Measurements from ENCODE around the gene TCEANC. TPM values are rescaled to one million over a fixed set of nuclear protein-coding genes. Genes with fewer than 3 reads are reported as not detected.
"Not testable (repeated sequence)": the region's sequence is repeated elsewhere in the genome, so short reads cannot be mapped to it uniquely, and the experiment has no call there.

Gene TCEANC
- total RNA-seq: 1 to 10 TPM; 1.9 to 2.3 TPM

- Mint-ChIP-seq H3K9me3 (ENCODE audit: low read depth) (no peaks in the 10 kb centered on the region), H3K36me3 (ENCODE audit: low read depth) (no peaks in the 10 kb centered on the region), H3K4me1 (peaks cover 13% of the 10 kb centered on the region), H3K4me3 (peak within 1 kb of the TSS; percentile 81), H3K27ac (peak within 1 kb of the TSS; percentile 90), H3K27me3 (no peaks in the 10 kb centered on the region)
- CTCF ChIA-PET: interaction anchor here (0.6 to 1.6 kb wide), 6 partner anchors 90 to 707 kb away, joined by 3 to 5 read pairs (median 4); no protein-coding TSS in a partner anchor
- intact Hi-C loops (cut with DNase I, micrococcal nuclease): loop anchor here (1.0 to 10.0 kb wide), 11 partner anchors 16 to 1682 kb away; partner anchors contain the start of genes GEMIN8 (in 2 of the 2), OFD1 (in 2 of the 2), TRAPPC2 (in 2 of the 2) and FANCB (in 1 of the 2)
- POLR2A ChIA-PET: interaction anchor here (0.7 kb wide), 1 partner anchor 36 kb away, joined by 3 read pairs; the partner anchor contains the start of gene RAB9A
- DNase-seq (peak; percentile 96), ATAC-seq (peak; percentile 96)
Observed at GRCh38 chrX:13652850-13653693, at the start of gene TCEANC. Gene TCEANC, plus strand, starts transcription at chrX:13653141. Its CDS starts 9,368 bp downstream, at chrX:13662509.

DNA sequence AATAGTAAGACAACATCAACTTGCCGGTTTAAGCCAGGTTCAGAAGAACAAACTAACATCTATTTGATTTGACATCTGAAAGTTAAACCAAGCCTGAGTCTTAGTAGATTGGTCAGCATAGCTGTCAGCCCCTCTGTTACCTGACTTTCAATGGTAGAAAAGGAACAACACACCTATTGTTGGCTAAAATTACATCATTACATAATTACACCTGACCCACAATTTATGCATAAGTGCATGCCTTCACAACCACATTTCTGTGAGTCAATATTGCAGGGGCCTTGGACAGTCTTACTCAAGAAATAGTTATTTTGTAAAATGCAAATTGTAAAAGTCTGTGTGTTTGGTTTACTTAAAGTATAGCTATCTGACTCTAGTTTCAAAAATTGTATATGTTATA is 47.3 kb upstream of the TCEANC start:
- intact Hi-C loops (cut with DNase I, micrococcal nuclease): no loop called here
- H3K4me3 Mint-ChIP-seq: no peak overlapping the region
- CTCF ChIA-PET: interaction anchor here (2.0 kb wide), 1 partner anchor 99 kb away, joined by 5 read pairs; no protein-coding TSS in a partner anchor
- no peaks in the 10 kb centered on the region for H3K36me3 Mint-ChIP-seq (ENCODE audit: low read depth)
- POLR2A ChIA-PET: no interaction called here
- H3K27ac Mint-ChIP-seq: no peak overlapping the region
- H3K9me3 Mint-ChIP-seq (ENCODE audit: low read depth): no peaks in the 10 kb centered on the region
- no peak for ATAC-seq
- DNase-seq: no peak
- H3K4me1 Mint-ChIP-seq: no peaks in the 10 kb centered on the region
- no peaks in the 10 kb centered on the region for H3K27me3 Mint-ChIP-seq

- no peak overlapping the region for H3K27ac Mint-ChIP-seq
- DNase-seq (no peak), ATAC-seq (no peak)
- H3K9me3 Mint-ChIP-seq (ENCODE audit: low read depth): no peaks in the 10 kb centered on the region
- no peak overlapping the region for H3K4me3 Mint-ChIP-seq
- intact Hi-C loops (cut with DNase I, micrococcal nuclease): no loop called here
- H3K36me3 Mint-ChIP-seq (ENCODE audit: low read depth): no peaks in the 10 kb centered on the region
- H3K27me3 Mint-ChIP-seq: no peaks in the 10 kb centered on the region
- H3K4me1 Mint-ChIP-seq: no peaks in the 10 kb centered on the region
- ChIA-PET POLR2A (no interaction called here), CTCF (interaction anchor here (0.6 kb wide), 1 partner anchor 686 kb away, joined by 3 read pairs; no protein-coding TSS in a partner anchor)
Observed at GRCh38 chrX:13607331-13607995, 45.5 kb upstream of the TCEANC start.

- POLR2A ChIA-PET: no interaction called here
- intact Hi-C loops (cut with DNase I, micrococcal nuclease): no loop called here
- Mint-ChIP-seq H3K4me3 (no peak overlapping the region), H3K9me3 (ENCODE audit: low read depth) (no peaks in the 10 kb centered on the region), H3K36me3 (ENCODE audit: low read depth) (no peaks in the 10 kb centered on the region), H3K27me3 (no peaks in the 10 kb centered on the region), H3K4me1 (no peaks in the 10 kb centered on the region), H3K27ac (no peak overlapping the region)
- DNase-seq (no peak), ATAC-seq (no peak)
- CTCF ChIA-PET: interaction anchor here (0.6 kb wide), 1 partner anchor 685 kb away, joined by 3 read pairs; no protein-coding TSS in a partner anchor
Observed at GRCh38 chrX:13607996-13608365, 45.0 kb upstream of the TCEANC start.

- no peaks in the 10 kb centered on the region for H3K36me3 Mint-ChIP-seq (ENCODE audit: low read depth)
- H3K4me1 Mint-ChIP-seq: no peaks in the 10 kb centered on the region
- no peaks in the 10 kb centered on the region for H3K27me3 Mint-ChIP-seq
- intact Hi-C loops (cut with DNase I, micrococcal nuclease): no loop called here
- H3K9me3 Mint-ChIP-seq (ENCODE audit: low read depth): no peaks in the 10 kb centered on the region
- ChIA-PET POLR2A (interaction anchor here (0.6 kb wide), 1 partner anchor 120 kb away, joined by 4 read pairs; the partner anchor contains the start of genes OFD1 and TRAPPC2), CTCF (no interaction called here)
- DNase-seq (no peak), ATAC-seq (no peak)
- H3K27ac Mint-ChIP-seq: no peak overlapping the region
- H3K4me3 Mint-ChIP-seq: no peak overlapping the region
Observed at GRCh38 chrX:13614154-13614553, 38.8 kb upstream of the TCEANC start.

DNA sequence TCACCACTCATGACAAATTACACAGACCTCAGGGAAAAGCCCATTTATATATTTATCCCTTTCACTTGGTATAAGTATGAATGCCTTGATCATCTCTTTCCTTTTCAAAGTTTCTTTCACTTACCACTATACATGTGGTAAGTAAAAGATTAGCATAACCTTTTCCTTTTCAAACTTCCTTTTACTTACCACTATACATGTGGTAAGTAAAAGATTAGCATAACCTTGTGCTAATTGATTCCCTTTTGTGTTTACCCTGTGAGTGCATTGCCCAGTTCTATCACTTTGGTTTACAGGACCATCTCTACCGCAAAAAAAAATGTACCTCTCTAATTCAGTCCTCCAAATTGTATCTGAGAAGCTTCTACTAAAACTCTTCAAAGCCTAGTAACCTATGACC is 32.7 kb upstream of the TCEANC start:
- no peak overlapping the region for H3K27ac Mint-ChIP-seq
- no peaks in the 10 kb centered on the region for H3K4me1 Mint-ChIP-seq
- POLR2A ChIA-PET: no interaction called here
- H3K4me3 Mint-ChIP-seq: no peak overlapping the region
- ATAC-seq (no peak), DNase-seq (no peak)
- intact Hi-C loops (cut with DNase I, micrococcal nuclease): no loop called here
- no peaks in the 10 kb centered on the region for H3K9me3 Mint-ChIP-seq (ENCODE audit: low read depth)
- no peaks in the 10 kb centered on the region for H3K27me3 Mint-ChIP-seq
- CTCF ChIA-PET: interaction anchor here (0.5 kb wide), 1 partner anchor 85 kb away, joined by 3 read pairs; no protein-coding TSS in a partner anchor
- H3K36me3 Mint-ChIP-seq (ENCODE audit: low read depth): no peaks in the 10 kb centered on the region

DNA sequence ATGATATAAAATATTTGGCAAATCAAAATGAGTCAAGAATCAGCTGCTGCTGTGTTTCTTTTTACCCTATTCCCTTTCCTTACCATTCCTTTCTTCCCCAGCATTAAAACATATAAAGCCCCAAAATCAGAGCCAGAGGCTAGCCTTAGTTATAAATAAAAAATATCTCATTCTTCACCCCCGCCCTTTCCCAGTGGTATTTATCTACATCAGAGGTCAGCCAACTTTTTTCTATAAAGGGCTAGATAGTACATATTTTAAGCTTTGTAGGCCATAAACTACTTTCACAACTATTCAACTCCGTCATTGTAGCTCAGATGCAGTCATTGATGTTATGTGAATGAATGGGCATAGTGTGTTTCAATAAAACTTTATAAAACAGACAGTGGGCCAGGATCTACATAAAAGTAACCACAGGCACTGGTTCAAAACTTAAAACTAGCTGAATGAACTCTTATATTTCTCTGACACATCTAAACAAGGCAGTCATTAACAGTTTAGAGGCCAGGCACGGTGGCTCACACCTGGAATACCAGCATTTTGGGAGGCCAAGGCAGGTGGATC is 30.5 kb upstream of the TCEANC start:
- Mint-ChIP-seq H3K27ac (no peak overlapping the region), H3K4me3 (no peak overlapping the region), H3K4me1 (no peaks in the 10 kb centered on the region), H3K9me3 (ENCODE audit: low read depth) (no peaks in the 10 kb centered on the region), H3K36me3 (ENCODE audit: low read depth) (no peaks in the 10 kb centered on the region), H3K27me3 (no peaks in the 10 kb centered on the region)
- intact Hi-C loops (cut with DNase I, micrococcal nuclease): no loop called here
- ATAC-seq (no peak), DNase-seq (no peak)
- POLR2A ChIA-PET: no interaction called here
- CTCF ChIA-PET: no interaction called here

GRCh38 chrX:13627306-13627705 is 25.6 kb upstream of the TCEANC start:
- Mint-ChIP-seq H3K36me3 (ENCODE audit: low read depth) (no peaks in the 10 kb centered on the region), H3K4me3 (no peak overlapping the region), H3K4me1 (no peaks in the 10 kb centered on the region), H3K27me3 (no peaks in the 10 kb centered on the region), H3K27ac (no peak overlapping the region), H3K9me3 (ENCODE audit: low read depth) (peaks cover 2% of the 10 kb centered on the region)
- DNase-seq: no peak
- intact Hi-C loops (cut with DNase I, micrococcal nuclease): no loop called here
- POLR2A ChIA-PET: no interaction called here
- no peak for ATAC-seq
- CTCF ChIA-PET: no interaction called here

GRCh38 chrX:13637224-13637623 is 15.7 kb upstream of the TCEANC start:
- H3K4me1 Mint-ChIP-seq; POLR2A ChIA-PET; H3K27me3 Mint-ChIP-seq; DNase-seq; H3K9me3 Mint-ChIP-seq (ENCODE audit: low read depth); intact Hi-C loops (cut with DNase I, micrococcal nuclease); H3K27ac Mint-ChIP-seq; H3K4me3 Mint-ChIP-seq; H3K36me3 Mint-ChIP-seq (ENCODE audit: low read depth); ATAC-seq: not testable (repeated sequence)
- CTCF ChIA-PET: interaction anchor here (0.6 kb wide), 1 partner anchor 487 kb away, joined by 3 read pairs; no protein-coding TSS in a partner anchor

DNA sequence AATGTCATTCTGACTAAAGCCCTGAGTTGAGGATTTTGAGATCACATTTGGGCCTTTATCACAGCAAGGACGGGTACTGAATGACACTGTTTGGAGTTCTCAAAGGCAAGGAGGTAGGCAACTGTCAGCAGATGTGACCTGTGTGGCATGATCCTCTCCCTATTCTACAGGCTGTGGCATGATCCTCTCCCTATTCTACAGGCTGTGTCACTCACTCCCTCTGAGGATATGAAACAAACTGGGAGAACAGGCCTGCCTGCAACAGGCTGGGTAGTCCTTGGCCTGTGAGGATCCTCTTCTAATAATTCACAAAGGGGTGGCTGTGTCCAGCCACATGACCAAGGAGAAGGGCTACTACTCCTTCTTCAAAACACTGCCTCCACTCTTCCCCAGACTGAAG is 14.9 kb upstream of the TCEANC start:
- POLR2A ChIA-PET: no interaction called here
- Mint-ChIP-seq H3K36me3 (ENCODE audit: low read depth) (peaks cover 2% of the 10 kb centered on the region), H3K9me3 (ENCODE audit: low read depth) (peaks cover 8% of the 10 kb centered on the region), H3K4me1 (no peaks in the 10 kb centered on the region), H3K27me3 (no peaks in the 10 kb centered on the region), H3K27ac (no peak overlapping the region), H3K4me3 (no peak overlapping the region)
- intact Hi-C loops (cut with DNase I, micrococcal nuclease): no loop called here
- ATAC-seq: no peak
- CTCF ChIA-PET: no interaction called here
- DNase-seq: no peak

DNA sequence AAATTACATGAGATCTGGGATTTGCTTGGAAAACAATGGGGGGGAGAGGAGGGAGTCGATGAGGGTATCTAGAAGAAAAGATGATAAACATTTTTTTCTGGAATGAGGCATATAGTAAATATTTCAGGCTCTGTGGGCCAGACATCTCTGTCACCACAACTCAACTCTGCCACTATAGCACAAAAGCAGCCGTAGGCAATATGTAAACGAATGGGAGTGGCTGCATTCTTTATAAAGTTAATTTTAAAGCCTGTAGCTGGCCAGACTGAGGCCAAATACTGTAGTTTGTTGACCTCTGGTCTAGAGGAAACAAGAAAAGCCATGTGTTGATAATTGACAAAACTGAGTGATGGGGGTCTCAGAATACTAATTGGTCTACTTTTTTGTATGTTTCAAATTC is 14.1 kb upstream of the TCEANC start:
- H3K4me3 Mint-ChIP-seq: no peak overlapping the region

More for the DNA sequence above, 14.1 kb upstream of the TCEANC start:
- ATAC-seq (no peak), DNase-seq (no peak)
- Mint-ChIP-seq H3K27me3 (no peaks in the 10 kb centered on the region), H3K27ac (no peak overlapping the region), H3K4me1 (no peaks in the 10 kb centered on the region), H3K36me3 (ENCODE audit: low read depth) (peaks cover 2% of the 10 kb centered on the region), H3K9me3 (ENCODE audit: low read depth) (peaks cover 8% of the 10 kb centered on the region)
- ChIA-PET POLR2A (no interaction called here), CTCF (no interaction called here)
- intact Hi-C loops (cut with DNase I, micrococcal nuclease): no loop called here

Data from activated CD4-positive, alpha-beta T cell treated with anti-CD3 and anti-CD28 coated beads for 36 hours (primary cell).